Activated CD8-positive, alpha-beta memory T cell treated with anti-CD3 and anti-CD28 coated beads for 24 hours (primary cell): ENCODE results near the gene EMID1.
A peak's percentile ranks its signal among the peaks of the same experiment; 100 is the strongest.
"Not testable (repeated sequence)": the region's sequence is repeated elsewhere in the genome, so short reads cannot be mapped to it uniquely, and the experiment has no call there.

Experiments used
- DNase-seq: peaks from one replicate; pipeline ENCODE4 v3.0.0-alpha.2; 2020

EMID1 gene

GRCh38 chr22:29231971-29232959 is 26.6 kb downstream of the EMID1 start:
- no peak for DNase-seq

GRCh38 chr22:29233277-29233877 is 27.7 kb downstream of the EMID1 start:
- no peak for DNase-seq

GRCh38 chr22:29240481-29240880 is 34.8 kb downstream of the EMID1 start:
- DNase-seq: not testable (repeated sequence)

- DNase-seq: no peak
Observed at GRCh38 chr22:29243874-29244446, 38.3 kb downstream of the EMID1 start.

GRCh38 chr22:29244785-29245625 is 39.3 kb downstream of the EMID1 start:
- no peak for DNase-seq

- DNase-seq: peak; percentile 87
Observed at GRCh38 chr22:29245626-29246385, 40.1 kb downstream of the EMID1 start.

GRCh38 chr22:29247891-29248290 is 42.2 kb downstream of the EMID1 start:
- not testable (repeated sequence) for DNase-seq

GRCh38 chr22:29251265-29251664 is 45.6 kb downstream of the EMID1 start:
- DNase-seq: peak; percentile 26

- no peak for DNase-seq
Observed at GRCh38 chr22:29251981-29252911, 46.5 kb downstream of the EMID1 start.

- DNase-seq: peak; percentile 47
Observed at GRCh38 chr22:29253561-29254285, 48.0 kb downstream of the EMID1 start.

GRCh38 chr22:29254286-29254660 is 48.6 kb downstream of the EMID1 start:
- DNase-seq: no peak

- no peak for DNase-seq
Observed at GRCh38 chr22:29255064-29255621, 49.4 kb downstream of the EMID1 start.

- no peak for DNase-seq
Observed at GRCh38 chr22:29256606-29257325, 51.1 kb downstream of the EMID1 start.

- DNase-seq: no peak
Observed at GRCh38 chr22:29257751-29258181, 52.1 kb downstream of the EMID1 start.

GRCh38 chr22:29258407-29259252 is 52.9 kb downstream of the EMID1 start:
- no peak for DNase-seq

GRCh38 chr22:29259253-29259899 is 53.7 kb downstream of the EMID1 start:
- DNase-seq: peak; percentile 44

GRCh38 chr22:29260031-29260560 is 54.4 kb downstream of the EMID1 start:
- no peak for DNase-seq
